MM.1S (cell line): Measurements from ENCODE around the gene PRMT9.

Experiments used
- DNase-seq: peaks from one replicate; pipeline ENCODE4 v3.0.0-alpha.2; 2015
- H2AFZ ChIP-seq: fragments of 300-600 bp; sonication (generic); 2 replicates; pipeline ENCODE4 v1.6.0; 2016; ENCODE audit warnings: antibody characterized with exemption, low read length
- H3F3A ChIP-seq: fragments of 300-600 bp; sonication (generic); 2 replicates; pipeline ENCODE4 v1.6.1; 2016; ENCODE audit warnings: mild to moderate bottlenecking, antibody characterized with exemption, low read length, moderate library complexity, mixed read lengths; ENCODE audit not compliant: insufficient read depth
- H3K27ac ChIP-seq: fragments of 300-600 bp; sonication (generic); 2 replicates; pipeline ENCODE4 v1.5.1; 2016; ENCODE audit warnings: mild to moderate bottlenecking, low read length
- H3K27me3 ChIP-seq: fragments of 300-600 bp; sonication (generic); replicated peaks from 2 replicates; pipeline ENCODE4 v1.6.0; 2016; ENCODE audit warnings: low read length; ENCODE audit not compliant: insufficient read depth
- H3K36me3 ChIP-seq: fragments of 300-600 bp; sonication (generic); replicated peaks from 2 replicates; pipeline ENCODE4 v1.6.1; 2016; ENCODE audit warnings: mild to moderate bottlenecking, low read length, mixed read lengths; ENCODE audit not compliant: insufficient read depth
- H3K4me1 ChIP-seq: fragments of 300-600 bp; sonication (generic); 2 replicates; pipeline ENCODE4 v1.6.1; 2016; ENCODE audit warnings: low read length, mixed read lengths
- H3K4me2 ChIP-seq: fragments of 300-600 bp; sonication (generic); 2 replicates; pipeline ENCODE4 v1.6.0; 2016; ENCODE audit warnings: low read depth, low read length
- H3K4me3 ChIP-seq: fragments of 300-600 bp; sonication (generic); 2 replicates; pipeline ENCODE4 v1.5.1; 2016; ENCODE audit warnings: low read length, mixed read lengths
- H3K79me2 ChIP-seq: fragments of 300-600 bp; sonication (generic); 2 replicates; pipeline ENCODE4 v1.6.1; 2016; ENCODE audit warnings: mixed run types, low read length, mixed read lengths
- H3K9ac ChIP-seq: fragments of 300-600 bp; sonication (generic); 2 replicates; pipeline ENCODE4 v1.6.1; 2016; ENCODE audit warnings: low read length, mixed read lengths
- H3K9me2 ChIP-seq: fragments of 300-600 bp; sonication (generic); replicated peaks from 2 replicates; pipeline ENCODE4 v1.6.1; 2016; ENCODE audit warnings: mild to moderate bottlenecking, low read length, mixed read lengths; ENCODE audit not compliant: insufficient read depth
- H3K9me3 ChIP-seq: fragments of 300-600 bp; sonication (generic); replicated peaks from 2 replicates; pipeline ENCODE4 v1.6.1; 2016; ENCODE audit warnings: mild to moderate bottlenecking, low read length, mixed read lengths; ENCODE audit not compliant: insufficient read depth
- H4K20me1 ChIP-seq: fragments of 300-600 bp; sonication (generic); 2 replicates; pipeline ENCODE4 v1.6.1; 2016; ENCODE audit warnings: mild to moderate bottlenecking, low read length, moderate library complexity, mixed read lengths; ENCODE audit not compliant: insufficient read depth
- CTCF ChIP-seq: fragments of 300-600 bp; sonication (generic); IDR thresholded peaks from 2 replicates; pipeline ENCODE4 v1.5.1; 2016; ENCODE audit warnings: antibody characterized with exemption, low read length, mixed read lengths
- EZH2 ChIP-seq: fragments of 300-600 bp; sonication (generic); optimal IDR thresholded peaks from 2 replicates; pipeline ENCODE3; 2017; ENCODE audit warnings: low read depth, mild to moderate bottlenecking, antibody characterized with exemption, low read length, mixed read lengths
- EZH2phosphoT487 ChIP-seq: fragments of 300-600 bp; sonication (generic); IDR thresholded peaks from 2 replicates; pipeline ENCODE4 v1.6.1; 2018; ENCODE audit warnings: antibody characterized with exemption, low read length

The PRMT9 gene

DNA sequence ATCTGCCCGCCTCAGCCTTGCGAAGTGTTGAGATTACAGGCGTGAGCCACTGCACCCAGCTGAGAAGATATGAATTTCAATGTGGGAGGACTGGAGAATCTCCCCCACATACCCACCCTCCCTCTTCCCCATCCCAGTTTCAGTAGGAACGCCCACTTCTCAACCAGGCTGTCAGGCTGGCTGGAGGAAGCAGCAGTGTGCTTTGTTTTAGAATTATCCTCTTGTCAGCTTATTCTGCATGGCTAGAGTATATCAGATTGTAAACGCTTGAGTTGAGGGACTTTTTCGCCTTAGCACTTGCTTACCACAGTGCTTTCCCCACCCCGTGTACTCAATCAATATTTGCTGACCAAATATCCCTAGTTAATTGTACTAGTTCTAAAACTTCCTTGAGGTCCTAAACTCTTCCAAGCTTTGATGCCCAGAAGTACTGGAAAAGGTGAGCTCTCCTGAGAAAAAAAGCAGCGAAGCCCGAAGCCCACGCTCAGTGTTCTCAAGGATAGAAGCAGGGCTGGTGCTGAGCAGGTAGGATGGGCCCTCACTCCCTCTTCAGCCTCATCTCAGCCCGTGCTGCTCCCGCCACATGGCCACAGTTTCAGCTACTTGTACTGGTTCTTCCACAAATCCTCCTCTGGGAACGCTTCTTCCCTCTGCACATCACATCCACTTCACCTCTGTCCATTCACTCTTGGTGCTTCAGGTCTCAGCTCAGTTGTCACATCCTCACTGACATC lies 40.7 kb upstream of the PRMT9 start:
- no peak overlapping the region for H2AFZ ChIP-seq
- H3K27ac ChIP-seq = no peak overlapping the region
- no peak for DNase-seq
- no peaks in the 10 kb centered on the region for H3F3A ChIP-seq
- no peak overlapping the region for H3K4me3 ChIP-seq
- H3K4me2 ChIP-seq = no peak overlapping the region
- H3K4me1 ChIP-seq = no peaks in the 10 kb centered on the region
- TF ChIP-seq CTCF = no peak
- TF ChIP-seq EZH2phosphoT487 = no peak
- no peak for TF ChIP-seq EZH2
- H4K20me1 ChIP-seq = no peaks in the 10 kb centered on the region
- no peaks in the 10 kb centered on the region for H3K9me2 ChIP-seq
- no peaks in the 10 kb centered on the region for H3K27me3 ChIP-seq
- H3K36me3 ChIP-seq = no peaks in the 10 kb centered on the region
- H3K79me2 ChIP-seq = no peaks in the 10 kb centered on the region
- H3K9me3 ChIP-seq = no peaks in the 10 kb centered on the region
- no peak overlapping the region for H3K9ac ChIP-seq

GRCh38 chr4:147723326-147723725 lies 39.4 kb upstream of the PRMT9 start:
- Histone ChIP-seq H3K27me3 (no peaks in the 10 kb centered on the region), H3K9ac (no peak overlapping the region), H2AFZ (no peak overlapping the region), H3K4me1 (no peaks in the 10 kb centered on the region), H3K79me2 (no peaks in the 10 kb centered on the region), H3K27ac (no peak overlapping the region), H3K4me3 (no peak overlapping the region), H4K20me1 (no peaks in the 10 kb centered on the region), H3K4me2 (no peak overlapping the region), H3F3A (no peaks in the 10 kb centered on the region), H3K9me3 (no peaks in the 10 kb centered on the region), H3K36me3 (no peaks in the 10 kb centered on the region), H3K9me2 (no peaks in the 10 kb centered on the region)
- TF ChIP-seq EZH2phosphoT487 (no peak), EZH2 (no peak), CTCF (no peak)
- DNase-seq = no peak

DNA sequence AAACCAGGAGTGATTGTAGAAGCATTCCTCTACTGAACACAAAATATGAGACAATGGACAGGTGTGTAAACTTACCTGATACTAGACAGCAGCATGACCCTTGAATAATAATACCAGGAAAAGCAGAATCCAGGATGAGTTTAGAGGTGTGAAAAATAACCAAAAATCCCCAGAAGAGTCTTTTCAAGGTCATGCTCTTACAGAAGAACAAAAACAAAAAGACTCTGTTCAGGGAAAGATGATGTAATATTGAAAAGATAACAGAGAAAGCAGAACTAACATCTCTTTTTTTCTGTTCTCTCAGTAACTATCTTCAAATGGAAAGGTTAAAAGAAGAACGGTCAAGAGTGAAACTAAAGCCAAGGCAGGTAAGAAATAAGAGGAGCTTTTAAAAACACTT lies 33.9 kb upstream of the PRMT9 start:
- no peaks in the 10 kb centered on the region for H4K20me1 ChIP-seq
- no peaks in the 10 kb centered on the region for H3K79me2 ChIP-seq
- no peaks in the 10 kb centered on the region for H3K36me3 ChIP-seq
- H2AFZ ChIP-seq = peak overlapping the region; percentile 14; the same call in 1 of the 2 replicates
- peak; percentile 27 for DNase-seq
- no peaks in the 10 kb centered on the region for H3K27me3 ChIP-seq
- H3K27ac ChIP-seq = peak overlapping the region; percentile 2; the same call in 1 of the 2 replicates
- H3K4me1 ChIP-seq = 0 out of 2 replicates have a peak, but pooled peaks cover 8% of the 10 kb centered on the region
- H3F3A ChIP-seq = no peaks in the 10 kb centered on the region
- TF ChIP-seq CTCF (no peak), EZH2 (no peak), EZH2phosphoT487 (no peak)
- no peaks in the 10 kb centered on the region for H3K9me3 ChIP-seq
- no peaks in the 10 kb centered on the region for H3K9me2 ChIP-seq
- H3K4me3 ChIP-seq = no peak overlapping the region
- H3K9ac ChIP-seq = no peak overlapping the region
- H3K4me2 ChIP-seq = peak overlapping the region; percentile 29; the same call in 1 of the 2 replicates
